Activated T-cell treated with anti-CD3 and anti-CD28 coated beads for 48 hours (primary cell): Measurements from ENCODE around the gene KRT24.
"Not testable (repeated sequence)": the region's sequence is repeated elsewhere in the genome, so short reads cannot be mapped to it uniquely, and the experiment has no call there.

ENCODE experiments used
- DNase-seq: peaks from one replicate; pipeline ENCODE4 v3.0.0-alpha.2; 2020; ENCODE audit warnings: low read depth

KRT24 gene

GRCh38 chr17:40703652-40704051, at the start of gene KRT24:
Gene KRT24 (minus strand): TSS chr17:40703752. CDS start chr17:40703693, 59 bp downstream.
- no peak for DNase-seq

- no peak for DNase-seq
These were observed 47.5 kb upstream of the KRT24 start for GRCh38 chr17:40751065-40751464.

GRCh38 chr17:40750391-40750790, 46.8 kb upstream of the KRT24 start:
- no peak for DNase-seq

- DNase-seq: not testable (repeated sequence)
These were observed 45.1 kb upstream of the KRT24 start for GRCh38 chr17:40748666-40749065.

GRCh38 chr17:40738553-40738952, 35.0 kb upstream of the KRT24 start:
- DNase-seq: no peak

- DNase-seq: no peak
These were observed 31.5 kb upstream of the KRT24 start for GRCh38 chr17:40735016-40735415.

- DNase-seq: no peak
These were observed 30.5 kb upstream of the KRT24 start for GRCh38 chr17:40734018-40734417.

GRCh38 chr17:40730970-40731369, 27.4 kb upstream of the KRT24 start:
- no peak for DNase-seq

GRCh38 chr17:40727447-40728231, 24.1 kb upstream of the KRT24 start:
- no peak for DNase-seq

- DNase-seq: no peak
These were observed 23.4 kb upstream of the KRT24 start for GRCh38 chr17:40726919-40727318.

GRCh38 chr17:40724656-40725055, 21.1 kb upstream of the KRT24 start:
- no peak for DNase-seq

GRCh38 chr17:40722241-40722640, 18.7 kb upstream of the KRT24 start:
- DNase-seq: no peak

GRCh38 chr17:40720899-40721298, 17.3 kb upstream of the KRT24 start:
- DNase-seq: no peak

GRCh38 chr17:40718930-40719329, 15.4 kb upstream of the KRT24 start:
- DNase-seq: no peak

- DNase-seq: no peak
These were observed 14.2 kb upstream of the KRT24 start for GRCh38 chr17:40717776-40718175.

- DNase-seq: no peak
These were observed 10.9 kb upstream of the KRT24 start for GRCh38 chr17:40714473-40714872.

GRCh38 chr17:40707745-40708144, 4.2 kb upstream of the KRT24 start:
- no peak for DNase-seq

GRCh38 chr17:40705584-40705983, 2.0 kb upstream of the KRT24 start:
- DNase-seq: no peak

- no peak for DNase-seq
These were observed 1.3 kb downstream of the KRT24 start for GRCh38 chr17:40702271-40702670.

- no peak for DNase-seq
These were observed 3.7 kb downstream of the KRT24 start for GRCh38 chr17:40699853-40700252.

- DNase-seq: no peak
These were observed 4.2 kb downstream of the KRT24 start for GRCh38 chr17:40699371-40699770.

GRCh38 chr17:40697297-40697696, 6.3 kb downstream of the KRT24 start:
- no peak for DNase-seq

GRCh38 chr17:40696651-40697072, 6.9 kb downstream of the KRT24 start:
- no peak for DNase-seq

- DNase-seq: no peak
These were observed 7.6 kb downstream of the KRT24 start for GRCh38 chr17:40695874-40696472.
